Endothelial cell of umbilical vein (primary cell): ENCODE results near the gene TOMM20L. TPM values are rescaled to one million over a fixed set of nuclear protein-coding genes. Genes with fewer than 3 reads are reported as not detected.

Experiments used
- BruUV-seq: library from RNA; stranded (reverse); fragments of 400-500 nt; replicated peaks from 2 replicates; lab custom pipeline; 2021; lab: Mats Ljungman, UMichigan
- CTCF ChIA-PET: fragments of 300-600, 350-600 bp; sonication (Branson Sonifier 250); formaldehyde crosslinking; loops from one replicate; lab custom pipeline; 2021; ENCODE audit warnings: antibody characterized with exemption, inconsistent platforms; lab: Charles Lee
- POLR2A ChIA-PET: fragments of 300-600, 350-600 bp; sonication (Branson Sonifier 250); formaldehyde crosslinking; loops from one replicate; lab custom pipeline; 2021; ENCODE audit warnings: antibody characterized with exemption, inconsistent platforms; lab: Charles Lee
- DNase-seq: peaks from one replicate; pipeline ENCODE4 v3.0.0-alpha.2; 2011; ENCODE audit warnings: low read depth, low spot score
- FAIRE-seq: peaks from 2 replicates; lab custom pipeline; 2011; peaks lifted over from hg19 to GRCh38; lab: Jason Lieb, UNC
- H2AFZ ChIP-seq: 2 replicates; pipeline ENCODE4 v1.6.0; 2012; ENCODE audit warnings: low read depth, low read length, control low read depth, inconsistent platforms
- H3K27ac ChIP-seq: 2 replicates; pipeline ENCODE4 v1.5.1; 2011; ENCODE audit warnings: low read depth, mild to moderate bottlenecking, control low read depth, low read length, moderate library complexity; ENCODE audit not compliant: insufficient read depth
- H3K27me3 ChIP-seq, 2 experiments: 2 replicates each; pipeline versions ENCODE4 v1.6.0 to v1.6.1; 2011; ENCODE audit warnings: low read length in 2 of 2, mixed read lengths in 1 of 2; ENCODE audit not compliant: control insufficient read depth in 2 of 2, insufficient read depth in 2 of 2
- H3K36me3 ChIP-seq, 2 experiments: 2 replicates in 1 of 2; 3 replicates in 1 of 2; pipeline ENCODE4 v1.5.1; 2011; ENCODE audit warnings: low read length in 2 of 2, mild to moderate bottlenecking in 1 of 2, moderate library complexity in 1 of 2; ENCODE audit not compliant: control insufficient read depth in 2 of 2, insufficient read depth in 2 of 2; ENCODE audit errors: extremely low read depth in 1 of 2
- H3K4me1 ChIP-seq: 3 replicates; pipeline ENCODE4 v1.5.1; 2011; ENCODE audit warnings: mild to moderate bottlenecking, low read length; ENCODE audit not compliant: control insufficient read depth, insufficient read depth; ENCODE audit errors: extremely low read depth
- H3K4me2 ChIP-seq: 2 replicates; pipeline ENCODE4 v1.6.1; 2011; ENCODE audit warnings: low read length, control low read depth, mixed read lengths; ENCODE audit not compliant: insufficient read depth
- H3K4me3 ChIP-seq, 3 experiments: fragments of 200-600 bp in 1 of 3; sonication (generic), shearing (Covaris generic) in 1 of 3; replicated peaks in 1 of 3; 2 replicates each; pipeline ENCODE4 v1.5.1; 2011 to 2016; ENCODE audit warnings: control low read depth in 3 of 3, low read length in 3 of 3, mild to moderate bottlenecking in 2 of 3, inconsistent platforms in 1 of 3, low read depth in 1 of 3, moderate library complexity in 1 of 3; ENCODE audit not compliant: insufficient read depth in 1 of 3
- H3K79me2 ChIP-seq: 2 replicates; pipeline ENCODE4 v1.6.0; 2012; ENCODE audit warnings: low read length, inconsistent platforms; ENCODE audit not compliant: control insufficient read depth, insufficient read depth
- H3K9ac ChIP-seq: replicated peaks from 2 replicates; pipeline ENCODE3; 2011; ENCODE audit warnings: low read length, control low read depth; ENCODE audit not compliant: insufficient read depth; ENCODE audit errors: extremely low read depth
- H3K9me1 ChIP-seq: replicated peaks from 3 replicates; pipeline ENCODE4 v1.6.0; 2011; ENCODE audit warnings: mild to moderate bottlenecking, low read length; ENCODE audit not compliant: control insufficient read depth, insufficient read depth; ENCODE audit errors: extremely low read depth
- H3K9me3 ChIP-seq: replicated peaks from 2 replicates; pipeline ENCODE4 v1.5.1; 2012; ENCODE audit warnings: low read length, inconsistent platforms; ENCODE audit not compliant: control insufficient read depth, insufficient read depth
- H4K20me1 ChIP-seq: replicated peaks from 2 replicates; pipeline ENCODE3; 2011; ENCODE audit warnings: mild to moderate bottlenecking, low read length; ENCODE audit not compliant: control insufficient read depth, insufficient read depth; ENCODE audit errors: extremely low read depth
- EZH2 ChIP-seq: IDR thresholded peaks from 2 replicates; pipeline ENCODE4 v1.6.1; 2012; ENCODE audit warnings: borderline replicate concordance, low read depth, mild to moderate bottlenecking, moderate library complexity, low read length, inconsistent platforms; ENCODE audit not compliant: severe bottlenecking
- FOS ChIP-seq: IDR thresholded peaks from 2 replicates; pipeline ENCODE4 v1.6.1; 2011; ENCODE audit warnings: mild to moderate bottlenecking, low read length, moderate library complexity, borderline replicate concordance; ENCODE audit not compliant: insufficient read depth
- GATA2 ChIP-seq: IDR thresholded peaks from 2 replicates; pipeline ENCODE4 v1.7.0; 2011; ENCODE audit warnings: low read depth, mild to moderate bottlenecking, moderate library complexity, mixed read lengths, low read length; ENCODE audit not compliant: insufficient read length, insufficient read depth
- JUN ChIP-seq: IDR thresholded peaks from 2 replicates; pipeline ENCODE4 v1.6.1; 2011; ENCODE audit warnings: borderline replicate concordance, low read depth; ENCODE audit not compliant: insufficient read length, insufficient read depth
- MAX ChIP-seq: IDR thresholded peaks from 2 replicates; pipeline ENCODE4 v1.6.1; 2011; ENCODE audit not compliant: insufficient read depth, insufficient read length
- MYC ChIP-seq: IDR thresholded peaks from one replicate; pipeline ENCODE4 v1.6.1; 2011; ENCODE audit warnings: mild to moderate bottlenecking, low read depth, low read length
- POLR2A ChIP-seq: IDR thresholded peaks from 2 replicates; pipeline ENCODE4 v1.6.1; 2012; ENCODE audit warnings: low read depth, mild to moderate bottlenecking, control low read depth, low read length
- POLR2AphosphoS5 ChIP-seq: IDR thresholded peaks from 2 replicates; pipeline ENCODE4 v1.6.1; 2012; ENCODE audit warnings: low read depth, mild to moderate bottlenecking, control low read depth, low read length, moderate library complexity; ENCODE audit not compliant: insufficient read depth
- dilution Hi-C: fragments of 300-500 bp; cut with MboI; formaldehyde crosslinking; loops from one replicate; pipeline ENCODE4 v1.15.0; 2019; ENCODE audit warnings: low sequenced_read_pairs; ENCODE audit not compliant: extremely low pct_ligation_motif_present
- intact Hi-C: fragments of 100-400 bp; cut with micrococcal nuclease; formaldehyde crosslinking; loops from one replicate; pipeline ENCODE4 v1.10.0; 2022
- polyA plus RNA-seq, 4 experiments: library from polyadenylated mRNA; depleted of rRNA in 3 of 4; stranded (reverse) in 3 of 4; unstranded in 1 of 4; fragments of >200 nt; gene quantifications; 2 replicates each; pipeline versions ENCODE4 v1.2.1 to v1.2.3, GENCODE V29; 2011 to 2012; ENCODE audit warnings: missing spikeins in 1 of 4
- total RNA-seq: library from RNA; stranded (reverse); gene quantifications from 2 replicates; pipeline ENCODE4 v1.2.3, GENCODE V29; 2021
- TF ChIP-seq, protein P1 (sequence below), 2 donors: IDR thresholded peaks; 1 replicate in 1 of 2; 2 replicates in 1 of 2; pipeline ENCODE4 v1.5.1; 2011; ENCODE audit warnings: low read length in 2 of 2, mild to moderate bottlenecking in 2 of 2, moderate library complexity in 2 of 2, control low read depth in 1 of 2, inconsistent platforms in 1 of 2, low read depth in 1 of 2; ENCODE audit not compliant: insufficient read depth in 1 of 2; ENCODE audit errors: extremely low read depth in 1 of 2

Gene TOMM20L
- total and polyA plus RNA-seq, 2 donors (not counting 3 experiments of a cell fraction or from before 2014, with no cell fraction given): not detected

DNA sequence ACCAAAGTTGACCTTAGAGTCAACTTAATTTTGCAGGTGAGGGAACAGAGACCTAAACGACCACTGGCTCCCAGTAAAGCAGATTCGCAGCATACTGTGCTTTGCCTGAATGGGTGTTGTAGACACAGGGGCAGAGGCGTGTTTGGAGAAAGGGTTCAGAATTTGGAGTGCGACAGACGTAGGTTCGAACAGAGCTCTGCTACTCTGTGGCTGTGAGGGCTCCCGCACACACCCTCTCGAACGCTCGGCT is 243 bp upstream of the TOMM20L start:
- CTCF ChIA-PET: interaction anchor here (0.8 to 2.7 kb wide), 12 partner anchors 11 to 287 kb away, joined by 3 to 10 read pairs (median 4); partner anchors contain the start of genes ARID4A, KIAA0586 and TIMM9
- FAIRE-seq: no peak
- POLR2A ChIA-PET: no interaction called here

More for the DNA sequence above, 243 bp upstream of the TOMM20L start:
- no peaks in the 10 kb centered on the region for H3K79me2 ChIP-seq
- H4K20me1 ChIP-seq: no peaks in the 10 kb centered on the region
- H2AFZ ChIP-seq: peak overlapping the region; percentile 96
- peak overlapping the region; percentile 70 for H3K9ac ChIP-seq
- H3K4me2 ChIP-seq: peak overlapping the region; percentile 42
- DNase-seq: no peak
- BruUV-seq: no TSS peak
- no peaks in the 10 kb centered on the region for H3K9me3 ChIP-seq
- TF ChIP-seq MYC (no peak), GATA2 (no peak), MAX (no peak), POLR2A (no peak), POLR2AphosphoS5 (no peak), FOS (no peak), EZH2 (no peak), JUN (no peak)
- TF ChIP-seq, protein P1, sequence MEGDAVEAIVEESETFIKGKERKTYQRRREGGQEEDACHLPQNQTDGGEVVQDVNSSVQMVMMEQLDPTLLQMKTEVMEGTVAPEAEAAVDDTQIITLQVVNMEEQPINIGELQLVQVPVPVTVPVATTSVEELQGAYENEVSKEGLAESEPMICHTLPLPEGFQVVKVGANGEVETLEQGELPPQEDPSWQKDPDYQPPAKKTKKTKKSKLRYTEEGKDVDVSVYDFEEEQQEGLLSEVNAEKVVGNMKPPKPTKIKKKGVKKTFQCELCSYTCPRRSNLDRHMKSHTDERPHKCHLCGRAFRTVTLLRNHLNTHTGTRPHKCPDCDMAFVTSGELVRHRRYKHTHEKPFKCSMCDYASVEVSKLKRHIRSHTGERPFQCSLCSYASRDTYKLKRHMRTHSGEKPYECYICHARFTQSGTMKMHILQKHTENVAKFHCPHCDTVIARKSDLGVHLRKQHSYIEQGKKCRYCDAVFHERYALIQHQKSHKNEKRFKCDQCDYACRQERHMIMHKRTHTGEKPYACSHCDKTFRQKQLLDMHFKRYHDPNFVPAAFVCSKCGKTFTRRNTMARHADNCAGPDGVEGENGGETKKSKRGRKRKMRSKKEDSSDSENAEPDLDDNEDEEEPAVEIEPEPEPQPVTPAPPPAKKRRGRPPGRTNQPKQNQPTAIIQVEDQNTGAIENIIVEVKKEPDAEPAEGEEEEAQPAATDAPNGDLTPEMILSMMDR (IDR thresholded peaks at IDR 0.05; ENCODE audit: extremely low read depth in 1 of 2, insufficient read depth in 1 of 2, low read depth in 1 of 2, low read length in 2 of 2): no peak
- intact Hi-C loops (loop anchor here (1.0 to 2.0 kb wide), 2 partner anchors 97 to 287 kb away; partner anchors contain the start of gene ARID4A), dilution Hi-C loops (no loop called here)
- no peaks in the 10 kb centered on the region for H3K9me1 ChIP-seq
- no peak overlapping the region for H3K27ac ChIP-seq
- no peaks in the 10 kb centered on the region for H3K27me3 ChIP-seq
- peaks cover 10% of the 10 kb centered on the region for H3K4me1 ChIP-seq
- H3K36me3 ChIP-seq: no peaks in the 10 kb centered on the region
- H3K4me3 ChIP-seq: peak overlapping the region in 2 of 3 experiments; percentile 51 to 52
